Endothelial cell of hepatic sinusoid (primary cell): ENCODE measurements around the gene EIF4G3.

Experiments
- in situ Hi-C: cut with HindIII; loops from 2 replicates; pipeline ENCODE4 v1.10.0; 2017; ENCODE audit warnings: low sequenced_read_pairs

The EIF4G3 gene

GRCh38 chr1:20787840-20788795, 388.6 kb downstream of the EIF4G3 start:
- in situ Hi-C loops = loop anchor here (5.0 to 10.0 kb wide), 2 partner anchors 57 to 86 kb away; no protein-coding TSS in a partner anchor

GRCh38 chr1:20787029-20787839, 389.5 kb downstream of the EIF4G3 start, which contains the start of gene HP1BP3:
Gene HP1BP3, minus strand, starts transcription at chr1:20787307. Its CDS starts 6,867 bp downstream, at chr1:20780440.
- in situ Hi-C loops = loop anchor here (5.0 to 10.0 kb wide), 2 partner anchors 58 to 85 kb away; no protein-coding TSS in a partner anchor

GRCh38 chr1:20786253-20787028, 390.3 kb downstream of the EIF4G3 start:
- in situ Hi-C loops = loop anchor here (5.0 to 10.0 kb wide), 2 partner anchors 58 to 84 kb away; no protein-coding TSS in a partner anchor

- in situ Hi-C loops = loop anchor here (5.0 to 10.0 kb wide), 2 partner anchors 59 to 84 kb away; no protein-coding TSS in a partner anchor
These were observed 390.8 kb downstream of the EIF4G3 start for GRCh38 chr1:20785907-20786252.

- in situ Hi-C loops = no loop called here
These were observed 401.0 kb downstream of the EIF4G3 start for GRCh38 chr1:20775700-20776099.

- in situ Hi-C loops = no loop called here
These were observed 404.9 kb downstream of the EIF4G3 start for GRCh38 chr1:20771780-20772179.

- in situ Hi-C loops = no loop called here
These were observed 406.2 kb downstream of the EIF4G3 start for GRCh38 chr1:20770314-20771087.

- in situ Hi-C loops = no loop called here
These were observed 409.4 kb downstream of the EIF4G3 start for GRCh38 chr1:20767271-20767670.

- in situ Hi-C loops = no loop called here
These were observed 413.3 kb downstream of the EIF4G3 start for GRCh38 chr1:20763417-20763816.

GRCh38 chr1:20760322-20760721, 416.4 kb downstream of the EIF4G3 start:
- in situ Hi-C loops = no loop called here
